Activated CD8-positive, alpha-beta memory T cell treated with anti-CD3 and anti-CD28 coated beads, Interleukin-2, amount 50 U/mL, for 1 hour (primary cell): ENCODE results near the gene SGPP2.

Experiments used
- DNase-seq: peaks from one replicate; pipeline ENCODE4 v3.0.0-alpha.2; 2020; ENCODE audit errors: extremely low read depth

The SGPP2 gene

GRCh38 chr2:222470802-222471468 is 46.6 kb downstream of the SGPP2 start:
- DNase-seq: no peak

GRCh38 chr2:222477962-222478608 is 53.7 kb downstream of the SGPP2 start:
- DNase-seq: no peak

GRCh38 chr2:222479859-222480258 is 55.5 kb downstream of the SGPP2 start:
- DNase-seq: no peak

- no peak for DNase-seq
Measured at GRCh38 chr2:222480497-222480896, 56.2 kb downstream of the SGPP2 start.

- no peak for DNase-seq
Measured at GRCh38 chr2:222481941-222482340, 57.6 kb downstream of the SGPP2 start.

- no peak for DNase-seq
Measured at GRCh38 chr2:222483513-222484039, 59.2 kb downstream of the SGPP2 start.

- no peak for DNase-seq
Measured at GRCh38 chr2:222485367-222486211, 61.2 kb downstream of the SGPP2 start.

- no peak for DNase-seq
Measured at GRCh38 chr2:222490131-222490530, 65.8 kb downstream of the SGPP2 start.

GRCh38 chr2:222492683-222493082 is 68.3 kb downstream of the SGPP2 start:
- DNase-seq: no peak

GRCh38 chr2:222494104-222494739 is 69.9 kb downstream of the SGPP2 start:
- DNase-seq: no peak

GRCh38 chr2:222495388-222495787 is 71.0 kb downstream of the SGPP2 start:
- no peak for DNase-seq

- no peak for DNase-seq
Measured at GRCh38 chr2:222499226-222499625, 74.9 kb downstream of the SGPP2 start.

- DNase-seq: no peak
Measured at GRCh38 chr2:222504191-222504590, 79.8 kb downstream of the SGPP2 start.

- no peak for DNase-seq
Measured at GRCh38 chr2:222504719-222505118, 80.4 kb downstream of the SGPP2 start.

- no peak for DNase-seq
Measured at GRCh38 chr2:222506230-222506935, 82.0 kb downstream of the SGPP2 start.

- DNase-seq: no peak
Measured at GRCh38 chr2:222514901-222515300, 90.6 kb downstream of the SGPP2 start.

- DNase-seq: no peak
Measured at GRCh38 chr2:222518570-222519381, 94.4 kb downstream of the SGPP2 start.

GRCh38 chr2:222521099-222521498 is 96.8 kb downstream of the SGPP2 start:
- DNase-seq: no peak

- no peak for DNase-seq
Measured at GRCh38 chr2:222522082-222522481, 97.7 kb downstream of the SGPP2 start.

GRCh38 chr2:222523783-222524544 is 99.6 kb downstream of the SGPP2 start:
- DNase-seq: no peak
